GM23248 (cell line): ENCODE measurements around the gene INTS11.

Experiments used
- EZH2 ChIP-seq: fragments of 200-600 bp; sonication (generic); IDR thresholded peaks from 2 replicates; pipeline ENCODE4 v1.6.1; 2018; ENCODE audit warnings: antibody characterized with exemption, mild to moderate bottlenecking; ENCODE audit not compliant: insufficient read depth, poor library complexity, severe bottlenecking
- EZH2phosphoT487 ChIP-seq: fragments of 200-600 bp; sonication (generic); IDR thresholded peaks from 2 replicates; pipeline ENCODE4 v1.6.1; 2018; ENCODE audit warnings: antibody characterized with exemption, moderate library complexity, mild to moderate bottlenecking, low read depth; ENCODE audit not compliant: insufficient read depth

DNA sequence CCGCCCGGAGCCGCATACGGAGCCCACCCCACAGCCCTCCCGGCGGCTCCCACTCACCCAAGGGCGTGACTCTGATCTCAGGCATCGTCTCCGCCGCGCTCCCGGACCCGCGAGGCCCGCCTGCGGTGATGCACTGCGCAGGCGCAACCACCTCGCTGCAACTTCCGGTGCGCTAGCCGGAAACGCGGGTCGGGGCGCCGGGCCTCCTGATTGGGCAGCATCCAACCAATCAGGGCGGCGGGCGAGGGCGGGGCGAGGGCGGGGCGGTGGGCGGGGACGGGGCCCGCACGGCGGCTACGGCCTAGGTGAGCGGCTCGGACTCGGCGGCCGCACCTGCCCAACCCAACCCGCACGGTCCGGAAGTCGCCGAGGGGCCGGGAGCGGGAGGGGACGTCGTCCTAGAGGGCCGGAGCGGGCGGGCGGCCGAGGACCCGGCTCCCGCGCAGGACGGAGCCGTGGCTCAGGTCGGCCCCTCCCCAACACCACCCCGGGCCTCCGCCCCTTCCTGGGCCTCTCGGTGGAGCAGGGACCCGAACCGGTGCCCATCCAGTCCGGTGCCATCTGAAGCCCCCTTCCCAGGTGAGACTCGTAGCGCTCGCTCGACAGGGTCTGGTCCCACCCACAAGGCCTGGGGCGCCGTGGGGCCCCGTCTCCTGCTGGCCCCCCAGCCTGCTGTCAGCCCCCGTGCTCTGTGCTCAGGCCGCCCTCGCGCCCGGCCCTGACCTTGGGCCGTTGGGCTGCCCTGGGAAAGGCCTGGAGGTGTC lies at the start of gene INTS11, which contains the start of gene CPTP:
- no peak for TF ChIP-seq EZH2phosphoT487
- TF ChIP-seq EZH2: no peak
